NCI-H460 (cell line): ENCODE results near the gene TFB2M. TPM values are rescaled to one million over a fixed set of nuclear protein-coding genes. Genes with fewer than 3 reads are reported as not detected.
"Not testable (repeated sequence)": the region's sequence is repeated elsewhere in the genome, so short reads cannot be mapped to it uniquely, and the experiment has no call there.

Experiments
- DNase-seq: peaks from one replicate; pipeline ENCODE4 v3.0.0-alpha.2; 2016; ENCODE audit warnings: low read depth; ENCODE audit errors: extremely low read depth
- total RNA-seq: library from RNA; depleted of rRNA; stranded (reverse); fragments of >200 nt; shearing (Covaris generic); gene quantifications from 2 replicates; pipeline ENCODE4 v1.2.3, GENCODE V29; 2014

TFB2M gene
- total RNA-seq, 1 experiment from 2014 or later, result 49.9 TPM

- DNase-seq, result not testable (repeated sequence)
Measured at GRCh38 chr1:246560833-246561232, 5.2 kb downstream of the TFB2M start.

- no peak for DNase-seq
Measured at GRCh38 chr1:246559310-246559709, 6.8 kb downstream of the TFB2M start.

DNA sequence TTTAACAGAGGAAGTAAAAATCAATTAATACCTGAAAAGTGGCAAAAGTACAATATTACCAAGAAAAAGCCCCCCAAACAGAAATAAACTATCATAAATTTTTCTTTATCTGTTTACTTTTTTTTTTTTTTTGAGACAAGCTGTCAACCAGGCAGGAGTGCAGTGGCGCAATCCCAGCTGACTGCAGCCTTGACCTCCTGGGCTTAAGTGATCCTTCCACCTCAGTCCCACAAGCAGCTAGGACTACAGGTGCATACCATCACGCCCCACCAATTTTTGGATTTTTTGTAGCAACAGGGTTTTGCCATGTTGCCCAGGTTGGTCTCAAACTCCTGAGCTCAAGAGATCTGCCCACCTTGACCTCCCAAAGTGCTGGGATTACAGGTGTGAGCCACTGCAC is 8.0 kb downstream of the TFB2M start:
- no peak for DNase-seq

GRCh38 chr1:246554201-246554600 is 11.9 kb downstream of the TFB2M start:
- DNase-seq, result no peak

DNA sequence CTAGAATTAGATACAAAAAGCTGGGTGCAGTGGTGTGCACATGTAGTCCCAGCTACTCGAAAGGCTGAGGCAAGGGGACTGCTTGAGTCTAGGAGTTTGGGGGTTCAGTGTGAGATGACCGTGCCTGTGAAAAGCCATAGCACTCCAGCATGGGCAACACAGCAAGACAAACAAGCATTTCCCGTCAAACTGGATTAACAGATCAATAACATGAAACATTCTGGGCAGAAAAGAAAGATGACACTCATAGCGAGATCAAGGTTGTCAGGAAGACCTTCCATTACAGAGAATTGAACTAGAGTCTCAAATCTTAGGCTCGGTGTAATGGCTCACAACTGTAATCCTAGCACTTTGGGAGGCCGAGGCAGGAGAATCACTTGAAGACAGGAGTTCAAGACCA is 14.0 kb downstream of the TFB2M start:
- DNase-seq, result no peak

GRCh38 chr1:246550402-246550801 is 15.7 kb downstream of the TFB2M start:
- no peak for DNase-seq

DNA sequence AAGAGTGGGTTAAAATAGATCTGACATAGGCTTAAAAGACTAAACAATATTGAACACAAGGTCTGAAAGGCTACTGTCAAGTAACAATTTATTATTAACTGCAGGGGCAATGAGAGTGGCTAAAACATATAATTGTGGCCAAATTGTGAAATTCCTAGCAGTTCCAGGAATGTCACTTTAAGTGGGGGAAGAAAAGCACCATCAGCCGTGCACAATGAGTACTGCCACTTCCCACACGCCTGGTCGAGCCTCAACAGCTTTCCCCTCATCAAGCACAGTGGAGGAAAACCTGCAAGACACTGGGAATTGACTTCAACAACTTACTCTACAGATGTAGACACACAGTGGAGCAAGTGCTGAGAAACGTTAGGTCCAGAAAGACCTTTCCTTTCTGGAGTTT is 16.4 kb downstream of the TFB2M start:
- DNase-seq, result no peak

- no peak for DNase-seq
Measured at GRCh38 chr1:246544001-246544400, 22.1 kb downstream of the TFB2M start.

DNA sequence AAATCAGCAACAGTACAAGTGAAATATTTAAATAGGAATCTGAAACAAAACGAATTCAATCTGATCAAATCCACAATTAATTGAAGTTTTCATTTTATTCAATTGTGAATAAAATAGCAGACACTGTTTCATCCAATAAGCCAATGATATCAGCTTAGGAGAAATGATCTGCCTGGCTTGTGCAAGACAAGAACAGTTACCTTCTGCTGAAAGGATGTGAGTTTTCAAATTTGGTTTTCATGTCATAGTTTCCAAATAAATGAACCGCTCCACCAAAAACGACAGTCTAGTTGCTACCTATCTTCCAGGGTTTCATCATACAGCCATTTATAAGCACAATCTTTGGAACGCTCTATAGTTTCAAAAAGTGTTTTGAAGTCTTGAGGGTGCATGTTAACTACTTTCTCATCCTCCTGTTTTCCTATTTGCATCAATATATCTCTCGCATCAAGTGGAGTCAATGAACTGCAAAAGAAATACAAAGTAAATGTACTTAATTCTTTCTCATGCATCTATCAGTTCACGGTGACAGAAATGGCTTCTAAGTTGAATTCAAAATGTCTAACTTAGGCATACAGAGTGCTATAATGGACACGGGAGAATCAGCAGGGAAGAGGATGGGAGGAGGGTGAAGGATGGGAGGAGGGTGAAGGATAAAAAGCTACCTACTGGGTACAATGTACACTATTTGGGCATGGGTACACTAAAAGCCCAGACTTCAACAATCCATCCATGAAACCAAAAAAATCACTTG is 25.1 kb downstream of the TFB2M start:
- DNase-seq, result no peak

DNA sequence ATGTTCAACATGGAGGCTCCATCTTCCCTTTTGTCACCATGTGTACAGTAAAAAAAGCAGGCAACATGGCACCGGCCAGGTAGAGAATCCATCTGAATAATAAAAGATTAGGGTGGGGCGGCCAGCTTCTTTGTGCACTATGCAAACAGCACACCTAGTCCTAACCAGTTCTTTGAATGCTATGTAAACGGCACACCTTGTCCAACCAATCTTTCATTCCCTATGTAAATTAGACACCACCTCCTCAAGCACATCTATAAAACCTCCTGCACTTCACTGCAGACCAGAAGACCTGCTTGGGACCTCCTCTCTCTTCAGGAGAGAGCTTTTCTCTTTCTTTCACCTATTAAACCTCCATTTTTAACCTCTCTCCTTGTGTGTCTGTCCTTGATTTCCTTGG is 28.2 kb downstream of the TFB2M start:
- DNase-seq, result no peak

- DNase-seq, result no peak
Measured at GRCh38 chr1:246537441-246537840, 28.6 kb downstream of the TFB2M start.

DNA sequence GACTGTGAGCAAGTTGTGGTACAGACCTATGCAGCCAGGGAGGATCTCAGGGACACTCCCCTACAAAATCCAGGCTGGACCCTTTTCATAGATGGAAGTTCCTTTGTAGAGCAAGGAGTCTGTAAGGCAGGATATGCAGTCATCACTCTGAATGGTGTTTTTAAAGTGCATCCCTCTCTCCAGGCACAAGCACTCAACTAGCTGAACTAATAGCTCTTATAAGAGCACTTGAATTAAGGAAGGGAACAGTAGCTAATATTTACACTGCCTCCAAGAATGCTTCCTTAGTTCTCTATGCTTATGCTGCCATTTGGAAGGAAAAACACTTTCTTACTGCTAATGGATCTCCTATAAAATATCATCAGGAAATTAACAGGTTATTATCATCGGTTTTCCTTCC is 31.9 kb downstream of the TFB2M start:
- DNase-seq, result no peak

GRCh38 chr1:246533371-246533905 is 32.6 kb downstream of the TFB2M start:
- no peak for DNase-seq

DNA sequence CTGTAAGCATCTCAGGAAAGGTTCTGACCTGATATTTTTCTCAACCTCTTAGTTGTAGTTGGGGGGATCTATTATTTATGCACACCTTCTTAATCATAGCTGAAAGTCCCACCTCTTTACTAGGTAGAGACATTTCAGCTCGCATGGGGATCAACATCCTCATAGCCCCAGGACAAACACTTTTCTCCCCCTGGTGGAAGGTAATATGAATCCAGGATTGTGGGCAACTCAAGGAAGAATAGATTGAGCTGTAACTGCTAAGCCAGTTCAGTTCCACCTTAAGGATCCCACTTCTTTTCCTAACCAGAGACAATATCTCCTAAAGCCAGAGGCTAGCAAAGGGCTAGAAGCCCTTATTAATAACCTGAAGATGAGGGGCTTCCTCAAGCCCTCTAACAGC is 33.5 kb downstream of the TFB2M start:
- no peak for DNase-seq

DNA sequence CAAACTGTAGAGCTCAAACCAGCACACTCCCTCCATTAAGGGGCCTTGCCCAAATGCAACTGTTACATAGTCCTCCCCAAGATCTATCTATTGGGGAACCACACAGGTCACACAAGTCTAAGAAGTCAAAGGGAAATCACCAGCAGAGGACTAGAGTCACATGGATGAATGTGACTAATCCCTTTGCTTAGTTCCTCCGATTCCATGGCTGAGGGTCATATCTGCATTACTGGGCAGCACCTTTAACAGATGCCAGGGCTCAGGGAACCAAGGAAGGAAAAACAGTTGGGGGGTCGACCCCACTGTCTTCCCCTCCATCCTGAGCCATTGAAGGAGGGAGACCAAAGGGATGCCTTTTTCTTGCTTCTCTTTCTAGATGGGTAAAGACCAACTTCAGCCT is 35.6 kb downstream of the TFB2M start:
- no peak for DNase-seq

GRCh38 chr1:246528933-246529731 is 36.9 kb downstream of the TFB2M start:
- DNase-seq, result no peak

GRCh38 chr1:246527402-246528088 is 38.5 kb downstream of the TFB2M start:
- DNase-seq, result no peak

- DNase-seq, result no peak
Measured at GRCh38 chr1:246526915-246527314, 39.1 kb downstream of the TFB2M start.

DNA sequence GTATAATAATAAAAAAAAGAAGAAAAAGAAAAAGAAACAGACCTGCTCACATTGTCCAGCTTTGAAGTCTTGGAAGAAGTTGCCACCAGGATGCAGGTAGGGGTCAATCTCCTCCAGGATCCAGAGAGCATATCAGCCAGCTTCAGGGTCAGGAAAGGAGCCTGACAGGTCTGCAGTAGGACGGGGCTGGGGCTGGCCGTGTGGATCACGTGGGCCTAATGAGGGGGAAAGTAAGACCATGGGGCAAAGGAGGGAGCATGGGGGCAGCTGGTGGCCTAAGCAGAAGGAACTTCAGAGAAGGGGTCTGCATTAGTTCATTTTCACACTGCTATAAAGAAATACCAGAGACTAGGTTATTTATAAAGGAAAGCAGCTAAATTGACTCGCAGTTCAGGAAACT is 39.7 kb downstream of the TFB2M start:
- DNase-seq, result no peak

DNA sequence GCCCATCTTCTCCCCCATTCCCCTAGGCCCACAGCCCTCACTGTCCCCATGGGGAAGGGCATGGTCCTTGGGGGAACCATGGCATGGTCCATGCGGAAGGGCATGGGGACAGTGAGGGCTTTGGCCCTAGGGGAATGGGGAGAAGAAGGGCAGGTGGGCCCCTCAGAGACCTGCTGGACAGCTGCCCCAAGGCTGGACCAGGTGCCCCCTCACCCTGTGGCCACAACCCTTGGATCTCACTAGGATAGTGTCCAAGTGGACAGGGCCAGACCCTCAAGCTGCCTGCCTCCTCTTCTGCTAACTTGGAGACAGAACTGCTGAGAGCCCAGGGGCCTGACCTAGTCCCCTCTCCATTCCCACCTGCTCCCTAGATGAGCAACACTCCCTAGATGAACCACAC is 46.5 kb downstream of the TFB2M start:
- no peak for DNase-seq

DNA sequence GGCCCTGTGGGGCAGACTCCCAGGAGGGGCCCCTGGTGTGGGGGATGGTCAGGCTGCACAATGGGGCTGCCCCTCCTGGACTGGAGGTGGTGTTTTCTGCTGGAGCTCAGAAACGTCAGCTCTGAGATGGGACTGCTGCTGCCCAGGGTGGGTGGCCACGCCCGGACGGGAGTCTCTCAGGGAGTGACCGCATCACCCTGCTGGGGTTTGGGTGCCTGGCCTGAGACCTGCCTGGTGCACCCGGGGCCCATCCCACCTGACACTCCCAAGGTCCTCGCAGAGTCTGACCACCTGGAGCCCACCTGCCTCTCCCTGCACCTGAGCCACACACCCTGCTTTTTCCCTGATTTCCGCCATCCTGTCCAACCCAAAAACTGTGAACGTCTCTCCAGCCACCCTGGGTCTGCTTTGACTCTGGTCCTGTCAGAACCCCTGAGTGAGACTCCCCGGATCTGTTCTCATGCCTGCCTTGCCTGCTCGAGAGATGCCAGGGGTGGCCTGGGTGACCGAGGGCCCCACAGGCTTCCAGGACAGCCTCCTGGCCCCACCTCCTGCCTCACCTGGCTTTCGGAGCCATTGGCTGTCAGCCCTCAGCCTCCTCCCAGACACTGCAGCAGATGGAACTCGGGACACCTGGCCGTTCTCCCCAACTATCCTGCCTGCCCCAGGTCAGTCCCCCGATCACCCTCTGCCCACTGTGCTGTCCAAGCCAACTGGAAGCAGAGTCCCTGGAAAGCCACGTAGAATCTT is 47.4 kb downstream of the TFB2M start:
- no peak for DNase-seq
